Upper lobe of left lung (tissue), 4 donors: ENCODE measurements around the gene SHISA6.

Experiments used
- CTCF ChIP-seq, 6 experiments: fragments of 450-650 bp in 4 of 6; fragments of 200-600 bp in 2 of 6; sonication (generic) in 2 of 6; IDR thresholded peaks; one replicate each; pipeline ENCODE4 v1.5.1; 2016 to 2019; ENCODE audit warnings: antibody characterized with exemption in 6 of 6
- EP300 ChIP-seq, 4 donors: sonication (generic); formaldehyde crosslinking; IDR thresholded peaks; one replicate each; pipeline ENCODE4 v1.5.1; 2017; ENCODE audit warnings: antibody characterized with exemption in 4 of 4, control low read depth in 2 of 4
- POLR2AphosphoS5 ChIP-seq, 2 donors: sonication (generic); formaldehyde crosslinking; IDR thresholded peaks; one replicate each; pipeline ENCODE4 v1.5.1; 2017; ENCODE audit warnings: antibody characterized with exemption in 2 of 2

- TF ChIP-seq POLR2AphosphoS5 (IDR thresholded peaks at IDR 0.05): no peak
- TF ChIP-seq EP300 (IDR thresholded peaks at IDR 0.05): no peak
- TF ChIP-seq CTCF (IDR thresholded peaks at IDR 0.05): no peak
Observed at GRCh38 chr17:11454096-11454495, 213.1 kb downstream of the SHISA6 start.
